Measurements from ENCODE around the gene FLAD1.

Gene FLAD1

DNA sequence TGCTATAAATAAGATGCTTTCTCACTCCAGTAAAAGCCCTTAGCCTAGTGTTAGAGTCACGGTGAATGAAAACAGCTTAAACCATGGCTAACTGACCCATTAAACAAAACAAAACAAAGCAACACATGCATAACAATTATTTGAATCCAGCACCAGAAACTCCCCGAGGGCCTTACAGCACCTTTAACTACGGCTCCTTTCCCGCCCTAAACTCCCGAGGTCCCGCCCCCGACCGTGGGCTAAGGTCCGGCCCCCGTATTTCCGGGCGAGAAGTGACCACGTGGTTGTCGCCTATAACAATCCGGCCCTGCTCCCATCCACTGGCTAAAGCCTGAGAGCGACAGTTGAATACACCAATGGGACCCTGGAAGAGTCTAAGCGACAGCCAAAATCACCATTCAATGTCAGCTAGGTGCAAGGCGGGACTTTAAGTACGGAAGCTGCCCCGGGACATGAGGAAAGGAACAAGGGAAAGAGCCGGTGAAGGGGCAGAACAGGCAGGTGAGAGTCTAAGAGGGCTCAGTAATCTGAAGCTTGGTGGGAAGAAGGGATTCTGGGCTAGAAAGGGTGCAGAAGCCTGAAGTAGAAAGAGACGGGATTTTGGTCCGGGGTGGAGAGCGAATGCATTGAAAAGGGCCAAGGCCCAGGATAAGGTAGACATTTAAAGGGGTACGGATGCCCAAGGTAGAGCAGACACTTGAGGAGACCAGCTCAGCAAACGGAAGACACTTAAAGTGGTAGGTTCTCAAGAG is at the start of gene FLAD1:
Gene FLAD1, plus strand, starts transcription at position 448 of the 752 bp plus-strand sequence. CDS start 351 bp downstream, outside the sequence.
- DNase-seq, result peak; percentile 91

DNA sequence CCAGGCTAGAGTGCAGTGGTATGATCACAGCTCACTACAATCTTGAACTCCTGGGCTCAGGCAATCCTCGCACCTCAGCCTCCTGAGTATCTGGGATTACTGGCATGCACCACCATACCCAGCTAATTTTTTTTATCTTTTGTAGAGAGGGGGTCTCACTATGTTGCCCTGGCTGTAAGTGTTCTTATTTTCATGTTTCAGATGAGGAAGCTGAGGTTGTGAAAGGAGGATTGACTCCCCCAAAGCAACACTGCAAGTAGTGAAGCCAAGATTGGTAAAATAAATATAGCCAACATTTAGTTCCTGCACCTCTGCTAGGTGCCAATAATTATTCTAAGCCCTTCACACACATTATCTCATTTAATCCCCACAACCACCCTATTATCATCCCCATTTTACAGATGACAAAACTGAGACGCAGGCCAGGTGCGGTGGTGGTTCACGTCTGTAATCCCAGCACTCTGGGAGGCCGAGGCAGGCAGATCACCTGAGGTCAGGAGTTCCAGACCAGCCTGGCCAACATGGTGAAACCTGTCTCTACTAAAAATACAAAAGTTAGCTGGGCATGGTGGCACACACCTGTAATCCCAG is 48.7 kb upstream of the FLAD1 start:
- no peak for DNase-seq

DNA sequence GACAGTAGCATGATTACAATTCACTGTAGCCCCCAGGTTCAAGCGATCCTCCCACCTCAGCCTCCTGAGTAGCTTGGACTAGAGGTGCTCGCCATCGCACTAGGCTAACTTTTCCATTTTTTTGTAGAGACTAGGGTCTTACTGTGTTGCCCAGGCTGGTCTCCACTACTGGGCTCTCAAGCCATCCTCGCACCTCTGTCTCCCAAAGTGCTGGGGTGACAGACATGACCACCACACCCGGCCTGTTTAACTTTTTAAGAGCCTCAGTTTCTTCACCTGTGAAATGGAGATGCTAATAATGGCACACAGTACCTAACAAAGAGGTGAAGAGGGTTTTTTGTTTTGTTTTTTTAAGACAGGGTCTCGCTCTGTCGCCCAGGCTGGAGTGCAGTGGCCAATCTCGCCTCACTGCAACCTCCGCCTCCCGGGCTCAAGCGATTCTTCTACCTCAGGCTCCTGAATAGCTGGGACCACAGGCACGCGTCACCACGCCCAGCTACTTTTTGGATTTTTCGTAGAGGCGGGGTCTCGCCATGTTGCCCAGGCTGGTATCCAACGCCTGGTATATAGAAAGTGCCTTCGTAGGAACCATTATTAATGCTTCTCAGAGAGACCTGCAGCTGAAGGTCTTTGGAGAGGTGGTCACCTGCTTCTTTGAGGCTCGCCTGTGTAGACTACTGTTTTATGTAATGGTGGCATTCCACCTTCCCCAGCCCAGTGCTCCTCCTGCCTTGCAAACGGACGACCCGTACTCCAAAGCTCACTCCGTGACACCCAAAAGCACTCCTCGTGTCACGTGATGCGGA is 47.2 kb upstream of the FLAD1 start:
- no peak for DNase-seq

DNA sequence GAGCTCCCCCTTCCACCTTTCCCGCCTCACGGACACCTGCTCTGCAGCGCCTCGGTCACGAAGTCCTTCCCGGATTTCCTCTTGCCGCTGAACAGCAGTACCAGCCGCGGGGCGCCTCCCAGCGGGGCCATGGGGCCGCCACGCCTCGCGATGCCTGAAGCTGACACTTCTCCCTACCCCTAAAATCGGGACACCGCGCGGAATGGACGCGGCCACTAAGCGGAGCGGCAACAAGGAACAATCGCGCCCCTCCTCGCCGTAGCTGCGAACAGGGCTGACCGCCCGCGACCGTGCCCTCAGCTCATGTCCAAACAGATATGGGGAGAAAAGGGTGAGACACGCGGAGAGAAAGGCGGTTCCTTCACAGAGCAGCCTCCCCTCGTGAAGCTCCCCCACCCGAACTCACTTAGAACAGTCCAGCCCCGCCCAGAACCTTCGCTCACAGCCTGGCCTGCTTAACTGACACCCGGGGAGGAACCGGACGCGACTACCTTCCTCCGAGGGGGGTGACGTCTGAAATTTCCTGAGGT is 46.5 kb upstream of the FLAD1 start, which contains the start of gene PMVK:
Gene PMVK, minus strand, starts transcription at position 165 of the 530 bp plus-strand sequence. Its CDS starts 34 bp downstream, at position 131.
- DNase-seq, result peak; percentile 90

DNA sequence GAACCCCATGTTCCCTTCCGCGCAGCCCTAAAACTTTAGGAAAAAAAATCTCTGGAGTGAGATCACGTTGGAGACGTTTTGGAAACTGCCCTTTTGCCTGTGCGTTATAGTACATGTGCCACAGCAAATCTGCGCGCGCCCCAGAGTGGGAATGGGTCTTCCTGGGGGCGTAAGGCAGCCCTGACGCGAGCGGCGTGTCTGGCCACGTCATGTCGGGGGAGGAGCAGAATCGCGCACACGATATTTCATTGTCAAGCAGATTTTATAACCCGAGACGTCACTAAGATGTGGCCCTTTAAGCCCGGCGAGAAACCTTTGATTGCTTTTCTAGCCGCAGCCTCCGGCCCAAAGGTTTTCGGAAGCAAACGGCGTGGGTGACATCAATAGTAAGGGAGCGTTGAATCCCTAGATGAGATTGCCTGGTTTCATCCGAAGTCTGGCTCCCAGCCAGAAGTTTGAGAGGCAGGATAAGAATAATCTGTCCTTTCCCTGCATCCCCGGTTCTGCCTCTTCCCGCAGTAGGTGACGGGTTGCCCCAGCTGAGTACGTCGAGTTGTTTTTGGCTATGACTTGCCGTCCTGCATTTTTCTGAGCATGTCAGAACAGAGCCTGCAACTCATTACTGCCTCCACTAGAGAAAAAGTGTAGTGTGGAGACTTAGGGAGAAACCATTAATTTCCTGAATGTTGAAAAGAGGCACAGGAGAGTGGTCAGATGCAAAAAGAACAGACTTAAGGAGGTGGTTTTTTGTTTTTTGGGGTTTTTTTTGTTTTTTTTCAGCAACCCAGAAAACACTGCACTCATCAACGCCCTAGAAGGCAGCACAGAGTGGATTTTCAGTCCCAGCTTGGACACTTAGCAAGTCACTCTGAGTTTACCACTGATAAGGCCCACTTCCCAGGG is 45.8 kb upstream of the FLAD1 start:
- peak; percentile 83 for DNase-seq

DNA sequence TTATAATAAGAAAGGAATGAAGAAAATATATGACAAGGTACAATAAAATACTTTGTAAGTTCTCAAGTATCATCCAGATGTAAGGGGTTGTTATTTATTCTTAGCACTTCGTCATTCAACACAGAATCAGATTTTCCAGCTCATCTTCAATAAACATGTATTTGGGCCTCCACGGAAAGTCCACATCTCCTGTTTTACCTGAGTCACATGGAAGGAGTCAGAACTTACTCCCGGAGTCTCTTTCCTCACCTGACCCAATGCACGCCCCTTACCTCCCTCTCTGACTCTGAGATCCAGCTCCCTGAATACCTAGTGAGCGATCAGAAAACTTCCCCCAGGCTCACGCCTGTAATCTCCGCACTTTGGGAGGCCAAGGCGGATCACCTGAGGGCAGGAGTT is 45.2 kb upstream of the FLAD1 start:
- DNase-seq, result no peak

DNA sequence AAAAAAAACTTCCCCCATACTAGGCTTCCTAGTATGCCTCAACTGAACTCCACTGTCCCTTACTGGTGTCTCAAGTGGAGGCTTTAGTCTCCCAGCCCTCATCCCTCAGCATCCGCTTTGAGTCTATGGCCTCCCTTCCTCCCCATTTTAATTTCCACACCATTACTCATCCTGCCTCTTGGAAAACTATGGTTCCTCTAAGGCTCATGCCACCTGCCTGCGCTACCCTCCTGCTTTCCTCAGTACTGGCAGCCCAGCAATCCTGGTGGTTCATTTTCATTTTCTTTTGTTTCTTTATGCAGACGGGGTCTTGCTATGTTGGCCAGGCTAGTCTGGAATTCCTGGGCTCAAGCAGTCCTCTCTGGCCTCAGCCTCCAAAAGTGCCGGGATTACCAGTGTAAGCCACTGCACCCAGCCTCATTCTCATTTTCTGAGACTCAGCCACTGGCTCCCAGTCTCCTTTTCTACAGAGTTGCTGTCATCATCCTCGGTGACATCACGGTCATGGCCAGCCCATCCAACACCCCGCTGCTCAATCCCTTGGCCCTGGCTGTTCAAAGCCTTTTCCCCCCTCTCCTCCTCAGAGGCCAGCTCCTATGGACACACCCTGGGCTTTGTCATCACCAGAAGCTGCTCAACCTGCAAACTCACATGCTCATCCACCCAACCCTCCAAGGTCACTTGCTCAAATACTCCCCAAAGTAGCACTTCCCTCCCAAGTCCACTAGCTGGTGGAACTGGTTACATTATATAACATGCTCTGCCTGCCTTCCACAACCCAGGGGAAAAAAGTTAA is 44.3 kb upstream of the FLAD1 start:
- no peak for DNase-seq

DNA sequence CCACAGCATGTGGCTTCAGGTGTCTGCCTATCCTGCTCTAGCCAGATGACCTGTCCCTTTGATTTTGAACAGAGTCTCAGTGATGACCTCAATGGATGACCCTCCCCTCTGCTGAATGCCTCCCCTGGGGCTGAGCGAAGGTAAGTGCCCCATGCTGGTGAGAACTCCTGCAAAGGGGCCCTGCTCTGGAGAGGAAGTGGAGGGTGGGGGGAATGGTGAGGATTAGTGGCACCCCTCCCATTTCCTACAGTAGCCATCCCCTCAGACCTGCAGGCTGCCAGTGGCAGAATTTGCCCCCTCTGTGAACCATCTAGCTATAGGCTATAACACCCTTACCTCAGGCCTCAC is 43.0 kb upstream of the FLAD1 start:
- no peak for DNase-seq

DNA sequence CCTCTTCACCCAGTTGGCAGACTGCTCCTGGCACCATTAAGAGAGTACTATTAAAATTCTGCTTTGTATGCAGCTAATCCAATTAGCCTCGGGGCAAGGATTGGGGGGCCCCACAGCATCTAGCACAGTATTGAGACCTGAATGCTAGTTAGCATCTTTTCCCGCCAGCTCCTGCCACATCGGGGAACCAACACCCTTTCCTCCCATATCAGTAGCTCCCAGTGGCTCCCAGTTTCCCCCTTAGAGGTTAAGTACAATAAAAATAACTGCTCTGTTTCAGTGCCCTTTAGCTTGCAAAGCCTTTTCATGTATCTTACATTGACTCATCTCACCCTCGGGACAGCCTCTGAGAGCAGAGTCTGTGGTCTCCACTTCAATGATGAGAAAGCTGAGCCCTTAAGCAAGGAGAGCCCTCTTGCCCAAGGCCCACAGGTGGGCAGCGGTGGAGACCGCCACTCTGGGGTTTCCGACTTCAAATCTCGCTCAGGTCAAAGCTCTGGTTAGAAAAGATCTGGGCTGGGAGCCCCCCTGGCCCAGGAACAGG is 42.4 kb upstream of the FLAD1 start:
- DNase-seq, result no peak

DNA sequence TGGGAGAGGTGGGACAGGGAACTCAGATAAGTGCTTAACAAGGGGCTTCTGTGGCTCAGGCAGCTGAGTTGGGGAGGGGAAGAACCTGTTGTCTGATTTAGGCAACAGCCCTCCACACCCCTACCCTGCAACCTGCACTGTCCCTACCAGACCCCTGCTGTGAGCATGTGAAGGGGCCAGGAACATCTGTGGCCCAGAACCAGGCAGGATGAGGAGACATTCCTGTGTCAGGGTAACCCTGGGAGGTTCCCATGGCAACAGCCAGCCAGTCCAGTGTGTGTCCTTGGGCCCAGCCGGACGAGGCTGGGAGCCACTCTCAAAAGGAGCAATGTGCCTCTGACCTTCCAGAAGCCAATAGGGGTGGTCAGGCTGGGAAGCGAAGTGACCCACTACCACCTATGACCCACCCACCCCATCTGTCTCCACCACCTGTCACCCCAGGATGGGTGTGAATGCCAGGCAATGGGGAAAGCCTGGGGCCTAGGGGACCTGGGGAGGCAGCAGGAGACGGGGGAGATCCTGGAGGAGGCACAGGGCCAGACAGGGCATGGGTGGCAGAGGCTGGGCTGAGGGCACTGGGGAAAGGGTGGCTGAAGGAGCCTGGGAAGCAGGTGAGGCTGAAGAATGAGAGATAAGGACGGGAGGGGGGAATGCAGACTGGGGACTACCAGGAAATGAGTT is 41.7 kb upstream of the FLAD1 start:
- no peak for DNase-seq

DNA sequence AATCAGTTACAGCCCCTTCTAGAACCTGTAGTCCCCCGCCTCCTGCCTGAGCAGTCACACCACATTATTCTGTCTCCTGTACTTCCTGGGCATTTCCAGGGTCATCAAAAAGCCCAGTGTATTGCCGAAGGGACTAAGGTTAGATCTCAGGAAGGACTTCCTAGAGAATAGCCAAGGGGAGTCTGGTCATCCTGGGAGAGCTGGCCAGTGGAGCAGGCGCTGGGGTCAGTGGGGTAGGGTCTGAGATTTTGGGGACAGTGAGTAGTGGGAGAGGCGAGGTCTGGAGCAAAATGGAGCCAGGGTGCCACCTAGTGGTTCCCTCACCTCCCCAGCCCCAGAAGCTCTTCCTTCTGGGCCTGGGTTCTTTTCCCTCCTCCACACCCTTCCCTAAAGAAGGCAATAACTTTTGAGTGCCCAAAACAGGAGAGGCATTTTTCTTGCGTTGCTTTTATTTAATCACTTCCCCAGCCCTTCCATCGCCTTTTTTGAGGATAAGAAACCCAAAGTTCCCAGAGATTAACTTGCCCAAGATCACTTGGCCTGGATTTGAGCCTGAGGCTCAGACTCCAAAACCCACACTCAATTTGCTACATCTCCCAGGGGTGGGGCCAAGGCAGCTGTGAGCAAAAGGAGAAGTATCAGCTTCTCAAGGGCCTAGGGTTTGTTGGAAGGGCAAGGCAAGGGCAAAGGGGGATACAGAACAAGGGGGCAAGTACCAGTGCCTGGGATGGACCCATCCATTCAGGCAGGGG is 39.3 kb upstream of the FLAD1 start:
- no peak for DNase-seq

DNA sequence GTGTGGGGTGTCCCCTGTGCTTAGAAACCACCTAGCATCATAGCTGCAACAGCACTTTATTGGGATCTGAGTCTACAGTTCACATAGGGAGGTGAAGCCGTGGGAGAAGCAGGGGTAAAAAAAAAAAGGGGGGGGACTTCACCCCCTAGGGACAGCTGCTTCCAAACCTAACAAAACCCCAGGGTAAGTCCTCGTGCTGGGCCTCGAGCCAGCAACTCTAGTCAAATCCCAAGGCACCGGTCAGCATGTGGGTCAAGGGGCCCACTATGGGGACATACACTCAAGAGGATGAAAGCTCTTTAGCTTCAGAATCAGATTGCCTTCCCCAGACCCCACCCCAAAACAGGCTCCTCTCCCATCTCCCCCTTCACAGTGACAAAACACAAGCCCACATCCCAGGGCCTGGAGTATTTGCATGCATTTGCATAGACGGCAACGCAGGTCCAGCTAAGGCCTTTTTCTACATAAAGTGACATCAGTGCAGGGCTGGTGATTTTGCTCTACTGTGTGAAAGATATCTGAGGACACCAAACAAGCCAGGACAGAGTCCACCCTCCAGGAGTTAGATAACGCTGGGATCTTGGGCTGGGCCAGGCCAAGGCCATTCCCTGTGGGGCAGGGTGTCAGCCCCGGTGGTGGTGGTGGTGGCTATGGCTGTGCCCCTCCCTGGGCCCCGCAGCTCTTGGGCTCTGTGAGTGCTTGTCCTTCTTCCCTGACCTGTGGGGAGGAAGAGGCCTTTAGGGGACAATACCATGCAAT is 38.6 kb upstream of the FLAD1 start:
- no peak for DNase-seq

DNA sequence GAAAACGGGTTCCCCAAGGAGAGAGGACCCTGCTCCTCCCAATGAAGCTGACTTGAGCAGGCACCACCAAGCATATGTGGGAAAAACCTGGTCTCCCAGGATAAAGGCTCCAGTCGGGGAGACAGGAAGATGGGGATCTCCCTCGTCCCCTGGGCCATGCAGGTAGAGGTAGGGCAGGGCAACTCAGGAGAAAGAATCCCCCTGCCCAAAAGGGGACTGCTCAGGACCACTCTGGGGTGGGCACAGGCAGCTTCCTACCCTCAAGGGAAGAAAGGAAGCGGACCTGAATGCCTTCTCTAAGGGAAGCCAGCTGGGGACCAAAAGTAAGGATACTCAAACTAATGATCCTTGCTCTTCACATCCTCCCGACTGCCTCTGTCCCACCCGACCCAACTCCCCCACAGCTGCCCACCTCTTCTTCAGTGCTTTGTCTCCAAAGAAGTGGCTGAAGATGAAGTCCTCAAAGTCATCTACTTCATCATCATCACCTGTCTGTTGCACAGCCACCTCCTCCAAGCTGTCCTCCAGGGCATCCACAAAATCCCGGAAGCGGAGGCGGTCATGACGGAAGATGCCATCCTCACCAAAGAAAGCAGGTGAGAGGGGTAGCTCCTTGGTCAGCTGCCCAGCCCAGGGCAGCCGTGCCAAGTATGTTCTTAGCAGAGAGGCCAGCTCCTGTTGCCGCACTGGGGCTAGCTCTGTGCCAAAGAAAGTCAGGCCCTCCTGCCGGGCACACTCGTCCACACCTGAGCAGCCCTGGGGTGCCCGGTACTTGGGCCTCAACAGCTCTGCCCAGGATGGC is 37.8 kb upstream of the FLAD1 start:
- no peak for DNase-seq

DNA sequence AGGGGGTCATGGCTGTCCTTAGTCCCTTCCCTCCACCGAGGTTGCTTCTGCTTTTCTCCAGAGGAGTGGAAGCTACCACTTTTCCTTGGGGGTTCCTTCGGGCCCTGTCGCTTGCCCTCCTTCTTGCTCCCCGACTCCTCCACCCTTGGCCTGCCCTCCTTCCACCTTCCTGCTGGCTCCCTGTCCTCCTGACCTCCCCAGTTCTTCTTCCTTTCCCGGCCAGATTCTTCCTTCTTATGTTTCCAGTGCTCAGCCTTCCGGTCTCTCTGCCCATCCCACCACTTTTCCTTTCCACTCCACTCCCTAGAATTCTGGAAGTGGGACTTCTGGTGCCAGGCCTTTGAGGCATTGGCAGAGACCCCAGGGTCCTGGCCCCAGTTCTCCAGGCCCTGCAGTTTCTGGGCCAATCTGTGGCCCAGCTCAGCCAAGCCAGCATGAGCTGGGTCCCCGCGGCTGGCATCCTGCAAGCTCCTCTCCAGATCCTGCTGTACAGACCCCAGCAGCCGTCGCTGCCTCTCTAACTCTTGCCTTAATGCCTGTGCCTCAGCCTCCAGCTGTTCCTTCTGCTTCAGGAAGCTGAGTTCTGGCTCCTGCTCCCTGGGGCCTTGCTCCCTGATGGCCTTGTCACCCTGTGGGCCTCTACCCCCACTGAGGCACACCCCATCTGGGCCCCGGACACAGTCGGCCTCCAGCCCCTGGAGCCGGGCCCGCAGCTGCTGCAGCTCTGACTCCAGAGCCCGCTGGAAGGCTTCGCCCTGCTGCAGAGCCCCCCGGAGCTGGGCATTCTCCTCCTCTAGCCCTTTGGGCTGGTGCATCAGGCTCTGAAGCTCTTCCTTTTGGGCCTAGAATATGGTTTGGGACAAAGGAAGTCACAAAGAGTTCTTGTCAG is 36.9 kb upstream of the FLAD1 start:
- no peak for DNase-seq

DNA sequence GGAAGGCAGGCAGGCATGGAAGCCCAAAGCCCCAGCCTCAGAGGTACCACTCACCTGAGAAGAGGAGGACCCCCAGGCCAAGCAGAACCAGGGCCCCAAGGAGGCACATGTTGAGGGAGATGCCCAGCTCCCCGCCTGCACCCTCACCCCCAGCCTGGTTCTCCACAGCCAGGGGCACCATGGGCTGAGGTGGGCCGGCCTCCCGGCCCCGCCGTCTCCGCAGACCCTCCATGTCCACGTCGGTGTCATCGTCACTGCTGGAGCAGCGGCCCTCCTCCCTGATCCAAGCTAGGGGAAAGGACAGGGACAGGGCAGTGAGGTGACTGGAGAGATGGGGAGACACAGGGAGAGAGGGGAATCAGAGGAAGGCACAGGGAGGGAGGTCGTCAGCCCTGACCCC is 35.1 kb upstream of the FLAD1 start:
- DNase-seq, result no peak

DNA sequence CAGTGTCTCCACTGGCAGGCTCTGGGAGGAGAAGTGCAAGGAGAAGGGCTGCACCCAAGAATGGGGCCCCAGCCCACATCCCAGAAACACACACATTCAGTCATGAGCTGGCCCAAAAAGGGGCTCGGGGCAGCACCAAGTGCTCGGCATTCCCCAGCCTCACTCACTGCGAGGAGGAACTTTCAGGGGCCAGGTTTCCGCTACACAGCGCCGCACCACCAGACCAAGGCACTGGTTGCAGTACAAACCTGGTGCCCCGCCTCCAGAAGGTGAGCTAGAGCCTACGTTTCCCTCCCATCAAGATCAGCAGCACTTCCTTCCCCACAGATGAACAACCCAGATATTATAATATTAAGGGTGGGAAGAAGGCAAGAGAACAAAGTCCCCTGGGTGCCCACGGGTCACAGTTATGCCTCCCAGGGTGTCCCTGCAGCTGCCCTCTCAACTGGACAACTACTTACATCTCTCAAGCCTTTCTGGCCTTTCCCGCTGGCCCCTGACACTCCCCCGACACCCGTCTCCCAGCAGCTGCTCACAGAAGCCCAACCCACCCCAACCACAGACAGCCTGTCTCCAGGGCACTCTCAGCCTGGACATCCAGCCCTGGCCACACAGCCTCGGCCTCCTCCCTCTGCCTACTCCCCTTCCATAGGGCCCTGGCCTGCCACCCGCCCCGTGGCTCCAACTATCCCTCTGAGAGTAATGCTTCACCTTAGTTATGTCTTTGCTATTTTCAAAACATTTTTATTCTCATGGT is 31.1 kb upstream of the FLAD1 start:
- no peak for DNase-seq
